ENCODE results near the gene GPC6.

The GPC6 gene

GRCh38 chr13:94412870-94413597 lies 1186.4 kb downstream of the GPC6 start:
- no peak overlapping the region for H3K4me3 ChIP-seq (ENCODE audit: severe bottlenecking)
- DNase-seq (ENCODE audit: low spot score): no peak

GRCh38 chr13:94413598-94413944 lies 1187.0 kb downstream of the GPC6 start:
- no peaks in the 10 kb centered on the region for H3K9me3 ChIP-seq (ENCODE audit: severe bottlenecking)
- no peak overlapping the region for H3K4me3 ChIP-seq (ENCODE audit: severe bottlenecking)
- H3K27me3 ChIP-seq (ENCODE audit: insufficient read depth, poor library complexity, severe bottlenecking): peaks cover 13% of the 10 kb centered on the region
- TF ChIP-seq CTCF (IDR thresholded peaks at IDR 0.05; ENCODE audit: poor library complexity, severe bottlenecking): no peak
- H3K4me1 ChIP-seq (ENCODE audit: insufficient read depth, poor library complexity, severe bottlenecking): no peaks in the 10 kb centered on the region
- ATAC-seq (ENCODE audit: low read depth) (no peak), DNase-seq (ENCODE audit: low spot score) (no peak)
- H3K36me3 ChIP-seq (ENCODE audit: low read depth): no peaks in the 10 kb centered on the region
- H3K27ac ChIP-seq (ENCODE audit: poor library complexity, severe bottlenecking): no peak overlapping the region

More at GRCh38 chr13:94412870-94413597, 1186.4 kb downstream of the GPC6 start:
- ATAC-seq (ENCODE audit: low read depth): no peak
- TF ChIP-seq CTCF (IDR thresholded peaks at IDR 0.05; ENCODE audit: poor library complexity, severe bottlenecking): no peak
- no peak overlapping the region for H3K27ac ChIP-seq (ENCODE audit: poor library complexity, severe bottlenecking)
- H3K9me3 ChIP-seq (ENCODE audit: severe bottlenecking): no peaks in the 10 kb centered on the region
- H3K27me3 ChIP-seq (ENCODE audit: insufficient read depth, poor library complexity, severe bottlenecking): peaks cover 13% of the 10 kb centered on the region
- no peaks in the 10 kb centered on the region for H3K4me1 ChIP-seq (ENCODE audit: insufficient read depth, poor library complexity, severe bottlenecking)
- H3K36me3 ChIP-seq (ENCODE audit: low read depth): no peaks in the 10 kb centered on the region

GRCh38 chr13:94414141-94414540 lies 1187.5 kb downstream of the GPC6 start:
- H3K36me3 ChIP-seq (ENCODE audit: low read depth): no peaks in the 10 kb centered on the region
- ATAC-seq (ENCODE audit: low read depth) (no peak), DNase-seq (ENCODE audit: low spot score) (no peak)
- H3K4me1 ChIP-seq (ENCODE audit: insufficient read depth, poor library complexity, severe bottlenecking): no peaks in the 10 kb centered on the region
- H3K9me3 ChIP-seq (ENCODE audit: severe bottlenecking): no peaks in the 10 kb centered on the region
- peaks cover 13% of the 10 kb centered on the region for H3K27me3 ChIP-seq (ENCODE audit: insufficient read depth, poor library complexity, severe bottlenecking)
- H3K27ac ChIP-seq (ENCODE audit: poor library complexity, severe bottlenecking): no peak overlapping the region
- no peak overlapping the region for H3K4me3 ChIP-seq (ENCODE audit: severe bottlenecking)
- TF ChIP-seq CTCF (IDR thresholded peaks at IDR 0.05; ENCODE audit: poor library complexity, severe bottlenecking): no peak

GRCh38 chr13:94414708-94415107 lies 1188.1 kb downstream of the GPC6 start:
- DNase-seq (ENCODE audit: low spot score): no peak
- H3K4me3 ChIP-seq (ENCODE audit: severe bottlenecking): no peak overlapping the region

More at GRCh38 chr13:94414708-94415107, 1188.1 kb downstream of the GPC6 start:
- no peak for TF ChIP-seq CTCF (IDR thresholded peaks at IDR 0.05; ENCODE audit: poor library complexity, severe bottlenecking)
- Histone ChIP-seq H3K9me3 (ENCODE audit: severe bottlenecking) (no peaks in the 10 kb centered on the region), H3K27me3 (ENCODE audit: insufficient read depth, poor library complexity, severe bottlenecking) (peaks cover 13% of the 10 kb centered on the region), H3K4me1 (ENCODE audit: insufficient read depth, poor library complexity, severe bottlenecking) (no peaks in the 10 kb centered on the region), H3K36me3 (ENCODE audit: low read depth) (no peaks in the 10 kb centered on the region), H3K27ac (ENCODE audit: poor library complexity, severe bottlenecking) (no peak overlapping the region)
- ATAC-seq (ENCODE audit: low read depth): no peak; the same call in 2 of the 3 replicates
